Karpas-422 (cell line): ENCODE data around the gene SERINC5. TPM values are rescaled to one million over a fixed set of nuclear protein-coding genes. Genes with fewer than 3 reads are reported as not detected.

Source experiments
- DNase-seq: peaks from one replicate; pipeline ENCODE4 v3.0.0-alpha.2; 2015
- H2AFZ ChIP-seq: fragments of 200-600 bp; sonication (generic); 2 replicates; pipeline ENCODE4 v1.6.1; 2014; ENCODE audit warnings: antibody characterized with exemption, low read length, mixed read lengths
- H3K27ac ChIP-seq: fragments of 200-600 bp; sonication (generic); 2 replicates; pipeline ENCODE4 v1.5.1; 2014; ENCODE audit warnings: mild to moderate bottlenecking, low read length, moderate library complexity
- H3K27me3 ChIP-seq: fragments of 200-600 bp; sonication (generic); 2 replicates; pipeline ENCODE4 v1.6.1; 2014; ENCODE audit warnings: low read length, mixed read lengths
- H3K36me3 ChIP-seq: fragments of 200-600 bp; sonication (generic); 2 replicates; pipeline ENCODE4 v1.6.1; 2014; ENCODE audit warnings: low read length, mixed read lengths; ENCODE audit not compliant: insufficient read depth
- H3K4me1 ChIP-seq: fragments of 200-600 bp; sonication (generic); 2 replicates; pipeline ENCODE4 v1.6.1; 2014; ENCODE audit warnings: mild to moderate bottlenecking, low read length, mixed read lengths
- H3K4me2 ChIP-seq: fragments of 200-600 bp; sonication (generic); 2 replicates; pipeline ENCODE4 v1.6.1; 2014; ENCODE audit warnings: low read length, low read depth, mild to moderate bottlenecking; ENCODE audit not compliant: poor library complexity, severe bottlenecking
- H3K4me3 ChIP-seq: fragments of 200-600 bp; sonication (generic); 2 replicates; pipeline ENCODE4 v1.5.1; 2014; ENCODE audit warnings: mild to moderate bottlenecking, antibody characterized with exemption, low read length, mixed read lengths
- H3K79me2 ChIP-seq: fragments of 200-600 bp; sonication (generic); 2 replicates; pipeline ENCODE4 v1.6.1; 2014; ENCODE audit warnings: mild to moderate bottlenecking, low read length, mixed read lengths
- H3K9ac ChIP-seq: fragments of 200-600 bp; sonication (generic); 2 replicates; pipeline ENCODE4 v1.6.0; 2014; ENCODE audit warnings: low read length
- H3K9me2 ChIP-seq: fragments of 200-600 bp; sonication (generic), shearing (Covaris generic); replicated peaks from 2 replicates; pipeline ENCODE4 v1.6.0; 2014; ENCODE audit warnings: mild to moderate bottlenecking, low read length, moderate library complexity; ENCODE audit not compliant: insufficient read depth
- H3K9me3 ChIP-seq: fragments of 300-700, 200-600 bp; sonication (generic); 2 replicates; pipeline ENCODE4 v1.6.1; 2014; ENCODE audit warnings: low read length, mixed read lengths
- H4K20me1 ChIP-seq: fragments of 200-600 bp; sonication (generic); 2 replicates; pipeline ENCODE4 v1.6.1; 2014; ENCODE audit warnings: mild to moderate bottlenecking, antibody characterized with exemption, low read length, low read depth; ENCODE audit not compliant: insufficient read depth
- total RNA-seq: library from RNA; depleted of rRNA; stranded (reverse); fragments of >200 nt; shearing (Covaris generic); gene quantifications from 2 replicates; pipeline ENCODE4 v1.2.3, GENCODE V29; 2014; ENCODE audit warnings: low replicate concordance

The SERINC5 gene
- total RNA-seq, 1 experiment from 2014 or later, result 4.4 TPM

DNA sequence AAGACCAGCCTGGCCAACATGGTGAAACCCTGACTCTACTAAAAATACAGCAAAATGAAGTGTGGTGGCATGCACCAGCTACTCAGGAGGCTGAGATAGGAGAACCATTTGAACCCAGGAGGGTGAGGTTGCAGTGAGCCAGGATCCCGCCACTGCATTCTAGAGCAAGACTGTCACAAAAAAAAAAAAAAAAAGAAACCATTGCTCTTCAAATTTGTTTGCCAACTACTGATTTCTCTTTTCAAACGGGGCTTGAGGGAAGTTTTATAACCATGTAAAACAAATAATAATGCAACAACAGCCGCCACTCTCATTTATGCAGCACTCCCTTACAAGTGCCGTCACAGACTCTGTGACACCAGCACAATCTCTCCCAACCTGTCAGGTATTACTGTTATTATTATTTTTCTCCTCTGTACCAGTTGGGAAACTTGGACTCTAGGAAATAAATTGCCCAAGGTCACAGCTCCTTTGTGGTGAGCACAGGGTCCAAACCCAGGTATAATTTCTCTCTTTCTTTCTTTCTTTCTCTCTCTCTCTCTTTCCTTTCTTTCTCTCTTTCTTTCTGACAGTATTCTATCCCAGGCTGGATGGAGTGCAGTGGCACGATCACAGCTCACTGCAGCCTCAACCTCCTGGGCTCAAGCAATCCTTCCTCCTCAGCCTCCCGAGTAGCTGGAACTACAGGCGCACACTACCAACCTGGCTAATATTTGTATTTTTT is 25.4 kb downstream of the SERINC5 start:
- Histone ChIP-seq H3K4me3 (no peak overlapping the region), H3K4me2 (no peak overlapping the region), H4K20me1 (0 out of 2 replicates have a peak, but pooled peaks cover 3% of the 10 kb centered on the region), H2AFZ (no peak overlapping the region), H3K36me3 (no peaks in the 10 kb centered on the region), H3K4me1 (peaks cover 7% of the 10 kb centered on the region), H3K27me3 (no peaks in the 10 kb centered on the region), H3K9me3 (no peaks in the 10 kb centered on the region), H3K27ac (no peak overlapping the region), H3K79me2 (no peaks in the 10 kb centered on the region), H3K9me2 (no peaks in the 10 kb centered on the region), H3K9ac (no peak overlapping the region)
- no peak for DNase-seq

DNA sequence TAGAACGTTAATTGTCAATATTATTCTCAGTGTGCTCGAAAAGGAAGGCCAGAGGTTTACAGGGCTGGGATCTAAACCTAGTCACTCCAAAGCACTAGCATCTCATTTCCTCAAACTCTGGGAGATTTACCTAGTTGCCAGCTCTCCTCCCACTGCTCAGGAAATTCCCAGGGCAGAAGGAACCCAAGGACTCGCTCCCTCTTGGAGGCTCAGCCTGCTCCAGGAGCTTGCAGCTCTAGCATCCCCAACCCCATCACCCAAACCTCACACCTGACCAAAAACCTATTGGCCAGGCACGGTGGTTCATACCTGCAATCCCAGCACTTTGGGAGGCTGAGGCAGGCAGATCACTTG is 26.0 kb downstream of the SERINC5 start:
- DNase-seq, result no peak
- no peaks in the 10 kb centered on the region for H3K27me3 ChIP-seq
- no peak overlapping the region for H3K4me3 ChIP-seq
- H3K79me2 ChIP-seq, result no peaks in the 10 kb centered on the region
- 0 out of 2 replicates have a peak, but pooled peaks cover 3% of the 10 kb centered on the region for H4K20me1 ChIP-seq
- no peak overlapping the region for H3K9ac ChIP-seq
- no peaks in the 10 kb centered on the region for H3K9me3 ChIP-seq
- no peak overlapping the region for H3K4me2 ChIP-seq
- H2AFZ ChIP-seq, result no peak overlapping the region
- H3K9me2 ChIP-seq, result no peaks in the 10 kb centered on the region
- no peaks in the 10 kb centered on the region for H3K36me3 ChIP-seq
- peaks cover 7% of the 10 kb centered on the region for H3K4me1 ChIP-seq
- H3K27ac ChIP-seq, result no peak overlapping the region

DNA sequence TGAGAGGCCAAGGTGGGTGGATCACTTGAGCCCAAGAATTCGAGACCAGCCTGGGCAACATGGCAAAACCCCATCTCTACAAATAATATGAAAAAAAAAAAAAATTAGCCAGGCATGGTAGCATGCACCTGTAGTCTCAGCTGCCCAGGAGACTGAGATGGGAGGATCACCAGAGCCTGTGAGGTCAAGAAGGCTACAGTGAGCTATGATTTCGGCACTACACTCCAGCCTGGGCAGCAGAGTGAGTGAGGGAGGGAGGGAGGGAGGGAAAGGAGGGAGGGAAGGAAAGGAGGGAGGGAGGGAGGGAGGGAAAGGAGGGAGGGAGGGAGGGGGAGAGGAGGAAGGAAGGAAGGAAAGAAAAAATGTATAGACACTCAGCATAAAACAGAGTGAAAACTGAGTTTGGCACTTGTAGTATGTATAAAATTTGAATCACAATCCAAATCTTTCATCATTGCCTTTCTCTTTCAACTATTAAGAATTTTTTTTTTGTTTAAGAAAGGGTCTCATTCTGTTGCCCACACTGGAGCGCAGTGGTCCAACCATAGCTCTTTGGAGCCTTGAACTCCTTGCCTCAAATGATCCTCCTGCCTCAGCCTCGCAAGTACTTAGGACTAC is 27.8 kb downstream of the SERINC5 start:
- no peaks in the 10 kb centered on the region for H3K4me1 ChIP-seq

DNA sequence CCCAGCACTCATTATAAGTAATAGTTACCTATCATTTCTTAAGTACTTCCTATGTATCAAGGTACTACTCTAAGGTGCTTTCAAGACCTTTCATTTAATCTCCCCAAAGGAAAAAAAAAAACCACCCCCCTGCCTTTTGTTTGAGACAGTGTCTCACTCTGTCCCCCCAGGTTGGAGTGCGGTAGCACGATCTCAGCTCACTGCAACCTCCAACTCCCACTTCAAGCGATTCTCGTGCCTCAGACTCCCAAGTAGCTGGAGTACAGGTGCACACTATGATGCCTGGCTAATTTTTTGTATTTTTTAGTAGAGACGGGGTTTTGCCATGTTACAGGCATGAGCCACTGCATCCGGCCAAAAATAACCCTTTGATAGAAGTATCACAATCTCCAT is 29.9 kb downstream of the SERINC5 start:
- Histone ChIP-seq H3K36me3 (no peaks in the 10 kb centered on the region), H4K20me1 (0 out of 2 replicates have a peak, but pooled peaks cover 3% of the 10 kb centered on the region), H3K9me2 (no peaks in the 10 kb centered on the region), H3K9me3 (no peaks in the 10 kb centered on the region), H3K27me3 (no peaks in the 10 kb centered on the region), H3K4me2 (no peak overlapping the region), H3K27ac (no peak overlapping the region), H3K79me2 (no peaks in the 10 kb centered on the region), H3K4me1 (no peaks in the 10 kb centered on the region), H2AFZ (no peak overlapping the region), H3K9ac (no peak overlapping the region), H3K4me3 (no peak overlapping the region)
- DNase-seq, result no peak

More for the DNA sequence above, 27.8 kb downstream of the SERINC5 start:
- H4K20me1 ChIP-seq, result 0 out of 2 replicates have a peak, but pooled peaks cover 3% of the 10 kb centered on the region
- no peaks in the 10 kb centered on the region for H3K9me3 ChIP-seq
- no peak overlapping the region for H3K9ac ChIP-seq
- no peaks in the 10 kb centered on the region for H3K9me2 ChIP-seq
- no peaks in the 10 kb centered on the region for H3K79me2 ChIP-seq
- H3K27me3 ChIP-seq, result no peaks in the 10 kb centered on the region
- no peaks in the 10 kb centered on the region for H3K36me3 ChIP-seq
- no peak for DNase-seq
- H2AFZ ChIP-seq, result no peak overlapping the region
- no peak overlapping the region for H3K27ac ChIP-seq
- H3K4me3 ChIP-seq, result no peak overlapping the region
- H3K4me2 ChIP-seq, result no peak overlapping the region

DNA sequence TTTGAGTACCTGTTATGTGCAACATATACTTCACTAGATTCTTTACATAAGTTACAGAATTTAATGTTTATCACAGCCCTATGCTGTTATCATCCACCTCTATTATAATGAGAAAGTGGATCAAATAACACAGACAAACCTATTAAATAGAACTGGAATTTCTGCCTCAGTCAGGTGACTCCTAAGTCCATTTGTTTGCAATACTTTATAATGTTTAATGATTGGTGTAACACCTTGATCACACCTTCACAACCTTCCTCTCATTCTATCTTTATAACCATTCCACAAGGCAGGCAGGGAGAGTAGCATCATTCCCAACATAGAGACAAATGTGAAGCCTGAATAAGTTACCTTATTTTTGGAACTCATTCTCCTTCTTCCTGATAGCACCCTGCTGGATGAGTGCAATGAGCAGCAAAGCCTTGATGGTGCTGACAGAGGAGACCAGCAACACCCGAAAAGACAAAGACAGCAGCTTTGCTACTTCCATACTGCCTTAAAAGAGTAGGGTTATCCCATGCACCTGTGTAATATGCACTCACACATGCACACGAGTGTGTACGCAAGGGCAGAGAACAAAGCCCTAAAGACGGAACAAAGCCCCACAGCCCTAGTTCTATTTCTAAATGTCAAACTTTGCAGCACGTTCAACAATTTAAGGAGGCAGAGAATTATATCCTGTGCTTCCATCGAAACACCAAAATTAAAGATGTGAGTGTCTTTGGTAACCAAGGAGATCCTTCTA is 30.5 kb downstream of the SERINC5 start:
- no peaks in the 10 kb centered on the region for H3K79me2 ChIP-seq
- no peaks in the 10 kb centered on the region for H3K9me2 ChIP-seq
- DNase-seq, result no peak
- no peak overlapping the region for H3K9ac ChIP-seq
- H3K4me3 ChIP-seq, result no peak overlapping the region
- no peaks in the 10 kb centered on the region for H3K36me3 ChIP-seq
- 0 out of 2 replicates have a peak, but pooled peaks cover 3% of the 10 kb centered on the region for H4K20me1 ChIP-seq
- H3K27ac ChIP-seq, result no peak overlapping the region
- H3K27me3 ChIP-seq, result no peaks in the 10 kb centered on the region
- no peak overlapping the region for H2AFZ ChIP-seq
- no peak overlapping the region for H3K4me2 ChIP-seq
- no peaks in the 10 kb centered on the region for H3K9me3 ChIP-seq
- H3K4me1 ChIP-seq, result no peaks in the 10 kb centered on the region

DNA sequence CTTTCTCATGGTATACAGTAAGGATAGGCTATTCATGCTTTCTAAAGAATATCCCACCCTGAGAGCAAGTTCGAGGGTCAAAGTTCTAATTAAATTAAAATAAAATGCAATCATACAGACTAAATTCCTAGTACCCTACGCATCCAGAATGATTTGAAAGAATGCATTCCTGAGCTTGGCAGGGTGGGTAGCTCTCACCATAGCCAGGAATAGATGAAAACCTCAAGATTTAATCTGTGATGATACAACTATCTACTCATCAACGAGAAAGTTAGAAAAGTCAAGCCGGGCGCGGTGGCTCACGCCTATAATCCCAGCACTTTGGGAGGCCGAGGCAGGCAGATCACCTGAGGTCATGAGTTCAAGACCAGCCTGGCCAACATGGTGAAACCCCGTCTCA is 32.3 kb downstream of the SERINC5 start:
- Histone ChIP-seq H3K79me2 (no peaks in the 10 kb centered on the region), H3K9me3 (no peaks in the 10 kb centered on the region), H3K4me1 (no peaks in the 10 kb centered on the region), H2AFZ (no peak overlapping the region), H3K4me3 (no peak overlapping the region), H4K20me1 (0 out of 2 replicates have a peak, but pooled peaks cover 3% of the 10 kb centered on the region), H3K9ac (no peak overlapping the region), H3K9me2 (no peaks in the 10 kb centered on the region), H3K27ac (no peak overlapping the region), H3K27me3 (no peaks in the 10 kb centered on the region), H3K36me3 (no peaks in the 10 kb centered on the region), H3K4me2 (no peak overlapping the region)
- no peak for DNase-seq

DNA sequence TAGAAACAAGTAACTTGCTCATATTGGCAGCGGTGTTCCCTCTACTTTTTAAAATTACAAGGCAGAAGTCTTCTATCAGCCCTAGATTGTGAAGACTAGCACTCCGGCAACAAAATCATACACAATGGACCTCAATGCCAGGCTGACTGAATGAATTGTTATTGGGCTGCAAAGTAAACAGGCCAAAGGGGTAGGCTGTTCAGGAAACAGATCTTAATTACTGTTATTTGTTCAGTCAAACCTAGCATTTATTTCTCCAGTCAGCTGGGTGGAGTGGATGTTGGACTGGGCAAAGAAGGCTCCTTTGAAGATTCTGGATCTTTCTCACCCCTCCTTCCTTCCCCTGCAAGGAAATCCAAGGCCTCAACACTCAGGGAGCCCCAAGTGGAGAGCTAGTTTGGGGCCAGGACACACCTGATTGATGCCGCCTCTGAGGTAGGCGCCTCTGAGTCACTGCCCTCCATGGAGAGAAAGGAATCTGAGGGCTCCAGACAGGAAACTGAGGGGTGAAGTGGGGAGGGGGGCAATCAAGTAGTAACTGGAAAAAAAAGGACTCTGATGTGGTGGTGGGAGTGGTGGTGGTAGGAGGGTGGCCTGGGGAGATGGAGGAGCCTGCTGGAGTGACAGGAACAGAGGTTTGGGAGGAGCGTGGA is 35.5 kb downstream of the SERINC5 start:
- Histone ChIP-seq H3K9me3 (no peaks in the 10 kb centered on the region), H3K9me2 (no peaks in the 10 kb centered on the region), H3K4me3 (no peak overlapping the region), H3K79me2 (no peaks in the 10 kb centered on the region), H2AFZ (no peak overlapping the region), H3K4me2 (no peak overlapping the region), H3K27ac (no peak overlapping the region), H3K36me3 (no peaks in the 10 kb centered on the region), H3K9ac (no peak overlapping the region), H3K27me3 (no peaks in the 10 kb centered on the region), H4K20me1 (no peaks in the 10 kb centered on the region), H3K4me1 (peaks cover 16% of the 10 kb centered on the region)
- no peak for DNase-seq

DNA sequence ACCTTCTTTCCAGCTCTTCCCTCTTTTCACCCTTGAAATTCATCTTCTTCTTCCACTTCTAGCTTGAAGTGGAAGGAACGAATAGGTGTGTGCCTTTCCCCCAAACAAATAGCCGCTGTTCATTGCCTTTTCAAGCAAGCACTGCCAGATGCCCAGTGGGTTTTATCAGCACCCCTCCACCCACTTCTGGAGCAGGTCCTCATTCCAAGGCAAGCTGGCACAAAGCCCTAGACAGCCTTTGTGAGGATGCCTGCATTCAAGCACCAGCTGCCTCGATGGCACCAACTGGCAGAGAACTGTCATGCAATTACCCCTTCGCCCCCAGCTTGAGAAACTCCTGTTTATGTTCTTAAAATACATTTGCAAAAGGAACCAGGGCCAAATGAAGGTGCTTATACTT is 36.5 kb downstream of the SERINC5 start:
- Histone ChIP-seq H3K9me3 (no peaks in the 10 kb centered on the region), H4K20me1 (no peaks in the 10 kb centered on the region), H3K36me3 (no peaks in the 10 kb centered on the region), H3K4me2 (no peak overlapping the region), H3K4me1 (peaks cover 16% of the 10 kb centered on the region), H3K9ac (no peak overlapping the region), H3K4me3 (no peak overlapping the region), H3K79me2 (no peaks in the 10 kb centered on the region), H2AFZ (no peak overlapping the region), H3K9me2 (no peaks in the 10 kb centered on the region), H3K27ac (no peak overlapping the region), H3K27me3 (no peaks in the 10 kb centered on the region)
- no peak for DNase-seq
